Endothelial cell of umbilical vein (primary cell): ENCODE results near the gene RHOF. TPM values are rescaled to one million over a fixed set of nuclear protein-coding genes. Genes with fewer than 3 reads are reported as not detected.

Source experiments
- BruUV-seq: library from RNA; stranded (reverse); fragments of 400-500 nt; replicated peaks from 2 replicates; lab custom pipeline; 2021; lab: Mats Ljungman, UMichigan
- CTCF ChIA-PET: fragments of 300-600, 350-600 bp; sonication (Branson Sonifier 250); formaldehyde crosslinking; loops from one replicate; lab custom pipeline; 2021; ENCODE audit warnings: antibody characterized with exemption, inconsistent platforms; lab: Charles Lee
- POLR2A ChIA-PET: fragments of 300-600, 350-600 bp; sonication (Branson Sonifier 250); formaldehyde crosslinking; loops from one replicate; lab custom pipeline; 2021; ENCODE audit warnings: antibody characterized with exemption, inconsistent platforms; lab: Charles Lee
- DNase-seq: peaks from one replicate; pipeline ENCODE4 v3.0.0-alpha.2; 2011; ENCODE audit warnings: low read depth, low spot score
- FAIRE-seq: peaks from 2 replicates; lab custom pipeline; 2011; peaks lifted over from hg19 to GRCh38; lab: Jason Lieb, UNC
- H2AFZ ChIP-seq: 2 replicates; pipeline ENCODE4 v1.6.0; 2012; ENCODE audit warnings: low read depth, low read length, control low read depth, inconsistent platforms
- H3K27ac ChIP-seq: 2 replicates; pipeline ENCODE4 v1.5.1; 2011; ENCODE audit warnings: low read depth, mild to moderate bottlenecking, control low read depth, low read length, moderate library complexity; ENCODE audit not compliant: insufficient read depth
- H3K27me3 ChIP-seq, 2 experiments: 2 replicates each; pipeline versions ENCODE4 v1.6.0 to v1.6.1; 2011; ENCODE audit warnings: low read length in 2 of 2, mixed read lengths in 1 of 2; ENCODE audit not compliant: control insufficient read depth in 2 of 2, insufficient read depth in 2 of 2
- H3K36me3 ChIP-seq, 2 experiments: 2 replicates in 1 of 2; 3 replicates in 1 of 2; pipeline ENCODE4 v1.5.1; 2011; ENCODE audit warnings: low read length in 2 of 2, mild to moderate bottlenecking in 1 of 2, moderate library complexity in 1 of 2; ENCODE audit not compliant: control insufficient read depth in 2 of 2, insufficient read depth in 2 of 2; ENCODE audit errors: extremely low read depth in 1 of 2
- H3K4me1 ChIP-seq: 3 replicates; pipeline ENCODE4 v1.5.1; 2011; ENCODE audit warnings: mild to moderate bottlenecking, low read length; ENCODE audit not compliant: control insufficient read depth, insufficient read depth; ENCODE audit errors: extremely low read depth
- H3K4me2 ChIP-seq: 2 replicates; pipeline ENCODE4 v1.6.1; 2011; ENCODE audit warnings: low read length, control low read depth, mixed read lengths; ENCODE audit not compliant: insufficient read depth
- H3K4me3 ChIP-seq, 3 experiments: fragments of 200-600 bp in 1 of 3; sonication (generic), shearing (Covaris generic) in 1 of 3; replicated peaks in 1 of 3; 2 replicates each; pipeline ENCODE4 v1.5.1; 2011 to 2016; ENCODE audit warnings: control low read depth in 3 of 3, low read length in 3 of 3, mild to moderate bottlenecking in 2 of 3, inconsistent platforms in 1 of 3, low read depth in 1 of 3, moderate library complexity in 1 of 3; ENCODE audit not compliant: insufficient read depth in 1 of 3
- H3K79me2 ChIP-seq: 2 replicates; pipeline ENCODE4 v1.6.0; 2012; ENCODE audit warnings: low read length, inconsistent platforms; ENCODE audit not compliant: control insufficient read depth, insufficient read depth
- H3K9ac ChIP-seq: replicated peaks from 2 replicates; pipeline ENCODE3; 2011; ENCODE audit warnings: low read length, control low read depth; ENCODE audit not compliant: insufficient read depth; ENCODE audit errors: extremely low read depth
- H3K9me1 ChIP-seq: replicated peaks from 3 replicates; pipeline ENCODE4 v1.6.0; 2011; ENCODE audit warnings: mild to moderate bottlenecking, low read length; ENCODE audit not compliant: control insufficient read depth, insufficient read depth; ENCODE audit errors: extremely low read depth
- H3K9me3 ChIP-seq: replicated peaks from 2 replicates; pipeline ENCODE4 v1.5.1; 2012; ENCODE audit warnings: low read length, inconsistent platforms; ENCODE audit not compliant: control insufficient read depth, insufficient read depth
- H4K20me1 ChIP-seq: replicated peaks from 2 replicates; pipeline ENCODE3; 2011; ENCODE audit warnings: mild to moderate bottlenecking, low read length; ENCODE audit not compliant: control insufficient read depth, insufficient read depth; ENCODE audit errors: extremely low read depth
- CTCF ChIP-seq, 2 donors: IDR thresholded peaks; 1 replicate in 1 of 2; 2 replicates in 1 of 2; pipeline ENCODE4 v1.5.1; 2011; ENCODE audit warnings: low read length in 2 of 2, mild to moderate bottlenecking in 2 of 2, moderate library complexity in 2 of 2, control low read depth in 1 of 2, inconsistent platforms in 1 of 2, low read depth in 1 of 2; ENCODE audit not compliant: insufficient read depth in 1 of 2; ENCODE audit errors: extremely low read depth in 1 of 2
- EZH2 ChIP-seq: IDR thresholded peaks from 2 replicates; pipeline ENCODE4 v1.6.1; 2012; ENCODE audit warnings: borderline replicate concordance, low read depth, mild to moderate bottlenecking, moderate library complexity, low read length, inconsistent platforms; ENCODE audit not compliant: severe bottlenecking
- FOS ChIP-seq: IDR thresholded peaks from 2 replicates; pipeline ENCODE4 v1.6.1; 2011; ENCODE audit warnings: mild to moderate bottlenecking, low read length, moderate library complexity, borderline replicate concordance; ENCODE audit not compliant: insufficient read depth
- GATA2 ChIP-seq: IDR thresholded peaks from 2 replicates; pipeline ENCODE4 v1.7.0; 2011; ENCODE audit warnings: low read depth, mild to moderate bottlenecking, moderate library complexity, mixed read lengths, low read length; ENCODE audit not compliant: insufficient read length, insufficient read depth
- JUN ChIP-seq: IDR thresholded peaks from 2 replicates; pipeline ENCODE4 v1.6.1; 2011; ENCODE audit warnings: borderline replicate concordance, low read depth; ENCODE audit not compliant: insufficient read length, insufficient read depth
- MAX ChIP-seq: IDR thresholded peaks from 2 replicates; pipeline ENCODE4 v1.6.1; 2011; ENCODE audit not compliant: insufficient read depth, insufficient read length
- MYC ChIP-seq: IDR thresholded peaks from one replicate; pipeline ENCODE4 v1.6.1; 2011; ENCODE audit warnings: mild to moderate bottlenecking, low read depth, low read length
- POLR2A ChIP-seq: IDR thresholded peaks from 2 replicates; pipeline ENCODE4 v1.6.1; 2012; ENCODE audit warnings: low read depth, mild to moderate bottlenecking, control low read depth, low read length
- POLR2AphosphoS5 ChIP-seq: IDR thresholded peaks from 2 replicates; pipeline ENCODE4 v1.6.1; 2012; ENCODE audit warnings: low read depth, mild to moderate bottlenecking, control low read depth, low read length, moderate library complexity; ENCODE audit not compliant: insufficient read depth
- dilution Hi-C: fragments of 300-500 bp; cut with MboI; formaldehyde crosslinking; loops from one replicate; pipeline ENCODE4 v1.15.0; 2019; ENCODE audit warnings: low sequenced_read_pairs; ENCODE audit not compliant: extremely low pct_ligation_motif_present
- intact Hi-C: fragments of 100-400 bp; cut with micrococcal nuclease; formaldehyde crosslinking; loops from one replicate; pipeline ENCODE4 v1.10.0; 2022
- polyA plus RNA-seq, 4 experiments: library from polyadenylated mRNA; depleted of rRNA in 3 of 4; stranded (reverse) in 3 of 4; unstranded in 1 of 4; fragments of >200 nt; gene quantifications; 2 replicates each; pipeline versions ENCODE4 v1.2.1 to v1.2.3, GENCODE V29; 2011 to 2012; ENCODE audit warnings: missing spikeins in 1 of 4
- total RNA-seq: library from RNA; stranded (reverse); gene quantifications from 2 replicates; pipeline ENCODE4 v1.2.3, GENCODE V29; 2021

Gene RHOF
- total and polyA plus RNA-seq, 2 donors (not counting 3 experiments of a cell fraction or from before 2014, with no cell fraction given) = 9.3 to 22.3 TPM

- no peak overlapping the region for H3K9ac ChIP-seq
- FAIRE-seq = no peak
- no peak overlapping the region for H3K27ac ChIP-seq
- H4K20me1 ChIP-seq = no peaks in the 10 kb centered on the region
- H3K36me3 ChIP-seq = no peaks in the 10 kb centered on the region
- no peak overlapping the region for H3K4me3 ChIP-seq
- H3K9me1 ChIP-seq = no peaks in the 10 kb centered on the region
- CTCF ChIA-PET = interaction anchor here (1.6 kb wide), 1 partner anchor 189 kb away, joined by 6 read pairs; no protein-coding TSS in a partner anchor
- TF ChIP-seq EZH2 (no peak), CTCF (IDR thresholded peaks at IDR 0.05; ENCODE audit: extremely low read depth in 1 of 2, insufficient read depth in 1 of 2, low read depth in 1 of 2, low read length in 2 of 2) (no peak), MAX (no peak), FOS (no peak), GATA2 (no peak), MYC (no peak), POLR2AphosphoS5 (no peak), POLR2A (no peak), JUN (no peak)
- H3K27me3 ChIP-seq = no peaks in the 10 kb centered on the region
- POLR2A ChIA-PET = interaction anchor here (0.6 kb wide), 2 partner anchors 60 to 1264 kb away, joined by 3 to 4 read pairs; no protein-coding TSS in a partner anchor
- intact Hi-C loops (no loop called here), dilution Hi-C loops (no loop called here)
- H3K4me1 ChIP-seq = peaks cover 8% of the 10 kb centered on the region
- H3K79me2 ChIP-seq = no peaks in the 10 kb centered on the region
- H3K4me2 ChIP-seq = no peak overlapping the region
- no peaks in the 10 kb centered on the region for H3K9me3 ChIP-seq
- no peak for DNase-seq
- H2AFZ ChIP-seq = no peak overlapping the region
- no TSS peak for BruUV-seq
Measured at GRCh38 chr12:121741743-121742142, 51.7 kb downstream of the RHOF start.
